NB4 (cell line): Measurements from ENCODE around the gene GRIN2A.

Experiments used
- DNase-seq: peaks from one replicate; pipeline ENCODE4 v3.0.0; 2010; ENCODE audit warnings: low read depth
- H3K4me3 ChIP-seq: one replicate; pipeline ENCODE4 v1.5.1; 2011; ENCODE audit warnings: mild to moderate bottlenecking, low read depth, low read length, moderate library complexity
- MYC ChIP-seq: IDR thresholded peaks from 2 replicates; pipeline ENCODE4 v1.6.1; 2011; ENCODE audit warnings: low read depth, low read length
- POLR2A ChIP-seq: IDR thresholded peaks from 2 replicates; pipeline ENCODE4 v1.6.1; 2011; ENCODE audit warnings: mild to moderate bottlenecking; ENCODE audit not compliant: insufficient read length; ENCODE audit errors: extremely low read depth
- TF ChIP-seq, protein P1 (sequence below): IDR thresholded peaks from one replicate; pipeline ENCODE4 v1.5.1; 2012; ENCODE audit warnings: low read depth, low read length
- TF ChIP-seq, protein P2 (sequence below): IDR thresholded peaks from 2 replicates; pipeline ENCODE4 v1.6.1; 2011; ENCODE audit warnings: low read depth, low read length

The GRIN2A gene

DNA sequence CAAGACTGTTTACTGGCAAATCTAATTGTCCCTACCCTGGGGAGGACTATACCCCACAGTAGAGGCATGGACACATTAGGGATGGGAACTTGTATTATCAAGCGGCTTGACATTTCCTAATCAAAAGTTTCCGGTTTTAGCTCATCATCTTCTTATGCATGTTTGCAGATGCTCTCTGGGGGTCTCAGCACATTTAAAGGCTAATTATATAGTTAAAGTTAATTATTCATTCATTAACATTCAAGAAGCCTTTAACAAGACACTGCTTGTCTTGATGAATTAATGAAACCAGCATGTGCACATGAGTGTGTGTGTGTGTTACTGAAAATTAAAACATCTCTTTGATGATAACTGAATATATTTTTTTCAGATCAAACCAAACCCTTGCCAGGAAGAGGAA lies 377.1 kb downstream of the GRIN2A start:
- no peak for DNase-seq
- no peak overlapping the region for H3K4me3 ChIP-seq
- TF ChIP-seq POLR2A (no peak), MYC (no peak)
- TF ChIP-seq, protein P1, sequence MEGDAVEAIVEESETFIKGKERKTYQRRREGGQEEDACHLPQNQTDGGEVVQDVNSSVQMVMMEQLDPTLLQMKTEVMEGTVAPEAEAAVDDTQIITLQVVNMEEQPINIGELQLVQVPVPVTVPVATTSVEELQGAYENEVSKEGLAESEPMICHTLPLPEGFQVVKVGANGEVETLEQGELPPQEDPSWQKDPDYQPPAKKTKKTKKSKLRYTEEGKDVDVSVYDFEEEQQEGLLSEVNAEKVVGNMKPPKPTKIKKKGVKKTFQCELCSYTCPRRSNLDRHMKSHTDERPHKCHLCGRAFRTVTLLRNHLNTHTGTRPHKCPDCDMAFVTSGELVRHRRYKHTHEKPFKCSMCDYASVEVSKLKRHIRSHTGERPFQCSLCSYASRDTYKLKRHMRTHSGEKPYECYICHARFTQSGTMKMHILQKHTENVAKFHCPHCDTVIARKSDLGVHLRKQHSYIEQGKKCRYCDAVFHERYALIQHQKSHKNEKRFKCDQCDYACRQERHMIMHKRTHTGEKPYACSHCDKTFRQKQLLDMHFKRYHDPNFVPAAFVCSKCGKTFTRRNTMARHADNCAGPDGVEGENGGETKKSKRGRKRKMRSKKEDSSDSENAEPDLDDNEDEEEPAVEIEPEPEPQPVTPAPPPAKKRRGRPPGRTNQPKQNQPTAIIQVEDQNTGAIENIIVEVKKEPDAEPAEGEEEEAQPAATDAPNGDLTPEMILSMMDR = no peak
- TF ChIP-seq, protein P2, sequence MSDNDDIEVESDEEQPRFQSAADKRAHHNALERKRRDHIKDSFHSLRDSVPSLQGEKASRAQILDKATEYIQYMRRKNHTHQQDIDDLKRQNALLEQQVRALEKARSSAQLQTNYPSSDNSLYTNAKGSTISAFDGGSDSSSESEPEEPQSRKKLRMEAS = no peak

DNA sequence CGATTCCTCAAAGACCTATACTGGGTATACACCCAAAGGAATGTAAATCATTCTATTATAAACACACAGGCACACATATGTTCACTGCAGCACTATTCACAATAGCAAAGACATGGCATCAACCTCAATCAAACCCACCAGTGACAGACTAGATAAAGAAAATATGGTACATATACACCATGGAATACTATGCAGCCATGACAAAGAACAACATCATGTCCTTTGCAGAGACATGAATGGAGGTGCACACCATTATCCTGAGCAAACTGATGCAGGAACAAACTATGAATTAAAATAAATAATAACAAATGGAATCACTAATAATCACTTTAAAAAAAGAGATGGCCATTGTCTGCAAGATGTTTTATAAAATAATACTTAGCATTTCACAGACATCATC lies 380.1 kb downstream of the GRIN2A start:
- DNase-seq = no peak
- H3K4me3 ChIP-seq = no peak overlapping the region
- TF ChIP-seq, protein P2 = no peak
- TF ChIP-seq, protein P1 = no peak
- no peak for TF ChIP-seq MYC
- TF ChIP-seq POLR2A = no peak

DNA sequence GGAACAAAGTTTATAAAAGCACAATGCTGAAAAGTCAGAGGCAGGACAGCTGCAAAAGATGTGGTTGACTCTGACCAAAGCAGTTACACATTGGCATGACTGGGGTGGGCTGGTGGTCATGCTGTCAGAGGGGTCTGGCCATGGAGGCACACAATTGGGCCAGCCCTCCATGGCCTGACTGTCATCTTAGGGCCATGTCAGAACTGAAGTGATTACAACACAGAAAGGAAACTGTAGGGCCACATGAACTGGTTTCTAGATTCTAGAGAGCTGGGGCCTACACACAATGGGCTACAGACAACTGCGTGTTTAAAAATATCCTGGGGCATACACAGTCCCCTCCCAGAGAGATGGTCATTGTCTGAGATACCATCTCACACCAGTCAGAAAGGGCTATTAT lies 380.6 kb downstream of the GRIN2A start:
- no peak overlapping the region for H3K4me3 ChIP-seq
- no peak for DNase-seq
- TF ChIP-seq MYC = no peak
- no peak for TF ChIP-seq POLR2A
- TF ChIP-seq, protein P1 = no peak
- TF ChIP-seq, protein P2 = no peak

DNA sequence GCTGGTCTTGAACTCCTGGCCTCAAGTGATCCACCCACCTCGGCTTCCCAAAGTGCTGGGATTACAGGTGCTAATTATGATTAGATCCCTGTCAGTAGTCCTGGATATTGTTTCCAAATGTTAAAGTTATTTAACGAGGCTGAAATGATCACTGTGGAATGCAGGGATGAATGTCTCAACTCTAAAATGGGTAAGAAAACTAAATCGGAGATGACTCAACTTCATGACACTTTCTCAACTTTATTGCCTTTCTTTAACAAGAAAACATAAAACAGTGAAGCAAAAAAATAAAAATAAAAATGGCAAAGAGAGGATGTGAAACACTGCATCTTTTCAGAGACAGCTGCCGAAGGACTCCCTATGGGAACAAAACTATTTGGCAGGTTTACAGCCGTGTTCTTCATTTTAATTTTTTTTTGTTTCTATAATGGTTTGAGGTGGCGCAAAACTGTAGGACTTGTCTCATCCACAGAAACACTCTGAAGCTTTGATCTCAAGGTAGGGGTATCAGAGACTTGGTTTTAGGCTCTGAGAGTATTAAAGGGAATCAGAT lies 382.0 kb downstream of the GRIN2A start:
- no peak for DNase-seq
- TF ChIP-seq POLR2A = no peak
- no peak for TF ChIP-seq MYC
- TF ChIP-seq, protein P1 = no peak
- TF ChIP-seq, protein P2 = no peak
- H3K4me3 ChIP-seq = no peak overlapping the region

DNA sequence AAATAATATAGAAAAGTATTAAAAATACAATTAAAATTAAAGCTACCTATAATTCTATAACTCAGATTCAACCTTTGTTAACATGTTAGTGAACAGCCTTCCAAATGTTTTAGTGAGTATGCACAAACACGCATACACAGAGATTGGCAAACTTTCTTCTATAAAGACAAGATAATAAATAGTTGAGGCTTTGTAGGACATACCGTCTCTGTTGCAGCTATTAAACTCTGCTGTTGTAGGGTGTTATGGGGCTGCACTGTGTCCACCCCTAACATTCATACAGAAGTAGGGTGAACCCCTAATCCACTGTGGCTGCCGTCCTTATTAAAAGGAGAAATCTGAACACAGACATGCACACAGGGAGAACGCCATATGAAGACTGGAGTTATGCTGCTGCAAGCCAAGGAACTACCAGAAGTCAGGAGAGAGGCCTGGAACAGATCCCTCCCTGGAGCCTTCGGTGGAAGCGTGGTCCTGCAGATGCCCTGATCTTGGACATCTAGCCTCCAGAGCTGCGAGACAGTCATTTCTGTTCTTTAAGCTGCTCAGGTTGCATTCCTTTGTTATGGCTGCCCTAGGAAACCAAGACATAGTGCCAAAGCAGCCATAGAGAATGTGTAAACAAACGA lies 383.2 kb downstream of the GRIN2A start:
- TF ChIP-seq MYC = no peak
- TF ChIP-seq, protein P1 = no peak
- TF ChIP-seq, protein P2 = no peak
- TF ChIP-seq POLR2A = no peak
- no peak for DNase-seq
- no peak overlapping the region for H3K4me3 ChIP-seq

DNA sequence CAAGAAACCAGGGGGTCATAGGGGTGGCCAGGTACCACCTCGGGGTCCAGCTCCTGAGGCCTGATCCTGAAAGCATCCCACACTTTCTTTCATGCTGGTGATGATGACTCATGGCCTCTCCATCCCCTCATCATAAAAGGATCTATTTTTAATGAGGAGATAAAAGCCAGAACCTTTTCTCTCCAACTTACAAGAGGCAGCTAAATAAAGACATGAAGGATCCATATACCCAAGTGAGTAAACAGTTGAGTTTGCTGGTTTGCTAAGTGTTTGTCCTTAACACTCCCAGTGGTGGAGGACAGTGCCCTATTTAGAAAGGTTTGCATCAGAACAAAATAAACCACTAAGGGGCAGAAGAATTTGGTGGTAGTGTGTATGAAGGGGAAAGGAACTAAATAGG lies 383.8 kb downstream of the GRIN2A start:
- no peak overlapping the region for H3K4me3 ChIP-seq
- no peak for DNase-seq
- TF ChIP-seq, protein P2 = no peak
- TF ChIP-seq, protein P1 = no peak
- TF ChIP-seq POLR2A = no peak
- TF ChIP-seq MYC = no peak
